Measurements from ENCODE around the gene CDT1.

CDT1 gene

GRCh38 chr16:88810912-88811768 lies 7.6 kb downstream of the CDT1 start:
- TF ChIP-seq, protein P1, sequence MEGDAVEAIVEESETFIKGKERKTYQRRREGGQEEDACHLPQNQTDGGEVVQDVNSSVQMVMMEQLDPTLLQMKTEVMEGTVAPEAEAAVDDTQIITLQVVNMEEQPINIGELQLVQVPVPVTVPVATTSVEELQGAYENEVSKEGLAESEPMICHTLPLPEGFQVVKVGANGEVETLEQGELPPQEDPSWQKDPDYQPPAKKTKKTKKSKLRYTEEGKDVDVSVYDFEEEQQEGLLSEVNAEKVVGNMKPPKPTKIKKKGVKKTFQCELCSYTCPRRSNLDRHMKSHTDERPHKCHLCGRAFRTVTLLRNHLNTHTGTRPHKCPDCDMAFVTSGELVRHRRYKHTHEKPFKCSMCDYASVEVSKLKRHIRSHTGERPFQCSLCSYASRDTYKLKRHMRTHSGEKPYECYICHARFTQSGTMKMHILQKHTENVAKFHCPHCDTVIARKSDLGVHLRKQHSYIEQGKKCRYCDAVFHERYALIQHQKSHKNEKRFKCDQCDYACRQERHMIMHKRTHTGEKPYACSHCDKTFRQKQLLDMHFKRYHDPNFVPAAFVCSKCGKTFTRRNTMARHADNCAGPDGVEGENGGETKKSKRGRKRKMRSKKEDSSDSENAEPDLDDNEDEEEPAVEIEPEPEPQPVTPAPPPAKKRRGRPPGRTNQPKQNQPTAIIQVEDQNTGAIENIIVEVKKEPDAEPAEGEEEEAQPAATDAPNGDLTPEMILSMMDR (conservative IDR thresholded peaks at IDR 0.05), result no peak
- H3K27ac ChIP-seq, result peak overlapping the region; percentile 68

DNA sequence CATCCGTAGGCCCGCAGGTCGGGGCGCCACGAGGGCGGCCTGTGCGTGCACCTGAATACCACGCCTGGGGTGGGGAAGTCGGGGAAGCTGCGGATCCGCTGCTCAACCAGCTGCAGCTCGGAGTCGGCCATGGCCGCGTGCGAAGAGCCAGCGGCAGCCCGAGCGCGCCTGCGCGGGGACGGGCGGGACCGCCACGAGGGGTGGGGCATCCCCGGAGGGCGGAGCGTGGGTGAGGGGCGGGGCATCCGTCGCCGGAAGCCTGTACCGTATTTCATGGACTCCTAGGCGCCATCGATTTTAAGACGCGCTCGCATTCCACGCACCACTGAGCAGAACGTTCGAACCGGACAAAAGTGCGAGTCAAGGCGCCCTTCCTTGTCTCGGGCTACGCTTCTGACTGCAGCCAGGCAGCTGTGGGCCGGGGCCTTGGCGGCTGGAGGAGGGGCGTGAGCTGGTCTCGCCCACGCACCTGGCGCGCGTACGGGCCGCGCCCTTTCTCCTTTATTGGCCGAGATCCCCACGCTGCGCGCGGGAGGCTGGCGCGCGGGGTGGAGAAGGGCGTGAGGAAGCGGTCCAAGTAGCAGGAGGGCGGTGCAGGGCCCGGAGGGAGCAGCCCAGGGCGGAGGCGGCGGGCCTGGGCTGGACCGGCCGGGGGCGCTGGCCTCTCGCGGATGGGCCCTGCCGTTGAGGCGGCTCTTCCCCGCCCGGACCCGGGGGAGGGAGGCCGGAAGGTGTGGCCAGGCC lies 8.4 kb downstream of the CDT1 start, which contains the start of gene APRT:
TSS of gene APRT (minus strand) at position 160 of the 744 bp plus-strand sequence. CDS start at position 131, 29 bp downstream.
- TF ChIP-seq, protein P1 (conservative IDR thresholded peaks at IDR 0.05), result peak; percentile 40

GRCh38 chr16:88812513-88813268 lies 9.1 kb downstream of the CDT1 start:
- H3K27ac ChIP-seq, result peak overlapping the region; percentile 68
- TF ChIP-seq, protein P1 (conservative IDR thresholded peaks at IDR 0.05), result peak; percentile 8; the same call in 1 of the 2 replicates

More for the DNA sequence above, 8.4 kb downstream of the CDT1 start, which contains the start of gene APRT:
- peak within 1 kb of the TSS; percentile 68 for H3K27ac ChIP-seq

DNA sequence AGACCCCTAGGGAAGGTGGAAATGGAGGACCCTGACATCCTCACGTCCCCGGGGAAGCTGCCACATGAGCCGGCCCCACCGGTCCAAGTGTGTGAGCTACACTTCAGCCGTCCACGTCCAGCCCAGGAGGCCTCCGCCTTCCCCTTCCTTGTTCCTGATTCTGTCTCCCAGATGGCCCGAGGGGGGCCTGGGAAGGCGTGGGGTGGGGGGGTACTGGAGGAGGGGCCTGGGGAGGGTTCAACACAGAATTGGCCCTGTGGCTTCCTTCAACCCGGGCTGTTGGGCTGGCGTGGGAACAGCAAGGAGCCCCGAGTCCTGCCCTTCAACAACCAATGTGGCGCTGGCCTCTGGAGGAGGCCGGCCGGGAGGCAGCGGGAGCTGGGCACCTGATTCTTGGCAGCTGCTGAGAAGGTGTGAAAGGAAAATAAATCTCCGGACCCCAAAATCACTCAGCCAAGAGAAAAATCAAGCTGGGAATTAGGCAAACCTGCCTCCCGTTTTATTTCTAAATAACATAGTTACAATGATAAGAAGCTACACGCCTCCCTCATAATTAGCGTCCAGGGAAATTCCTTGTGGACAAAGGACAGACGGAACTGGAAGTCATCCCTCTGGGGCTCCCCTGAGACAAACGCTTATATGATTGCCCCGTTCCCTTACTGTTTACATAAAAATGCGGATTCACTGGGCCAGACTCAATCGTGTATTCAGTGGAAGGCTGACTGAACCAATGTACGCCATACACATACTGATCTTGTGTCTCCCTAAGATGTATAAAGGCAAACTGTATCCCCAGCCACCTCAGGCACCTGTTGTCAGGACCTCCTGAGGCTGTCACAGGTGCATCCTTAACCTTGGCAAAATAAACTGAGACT lies 9.9 kb downstream of the CDT1 start:
- peak overlapping the region; percentile 68; the same call in 1 of the 2 replicates for H3K27ac ChIP-seq
- TF ChIP-seq, protein P1 (conservative IDR thresholded peaks at IDR 0.05), result no peak

- H3K27ac ChIP-seq, result no peak overlapping the region
- TF ChIP-seq, protein P1 (conservative IDR thresholded peaks at IDR 0.05), result no peak
Measured at GRCh38 chr16:88814144-88814502, 10.5 kb downstream of the CDT1 start.

DNA sequence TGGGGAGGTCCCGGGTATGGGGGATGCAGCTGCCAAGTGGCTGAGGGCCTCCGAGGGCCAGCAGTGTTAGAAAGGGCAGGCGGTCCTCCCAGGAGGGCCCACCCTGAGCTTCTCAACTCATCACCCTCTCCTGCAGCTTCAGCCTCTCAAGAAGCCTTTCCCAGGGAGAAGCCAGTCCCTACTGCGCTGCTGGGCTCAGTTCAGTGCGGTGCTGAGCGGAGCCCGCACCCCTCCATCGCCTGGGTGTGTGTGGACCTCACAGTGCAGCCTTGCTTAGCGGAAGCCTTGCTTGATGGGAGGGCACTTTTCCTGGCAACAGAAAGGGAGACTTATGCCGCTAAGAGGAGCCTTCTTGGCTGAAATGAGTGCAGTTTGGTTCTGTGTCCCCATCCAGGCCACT lies 11.6 kb downstream of the CDT1 start:
- TF ChIP-seq, protein P1 (conservative IDR thresholded peaks at IDR 0.05), result no peak
- no peak overlapping the region for H3K27ac ChIP-seq
